HepG2 (cell line): ENCODE data around the gene PCYT2. TPM values are rescaled to one million over a fixed set of nuclear protein-coding genes. Genes with fewer than 3 reads are reported as not detected.

Experiments used
- ATF4 ChIP-seq, 2 experiments: fragments of 450-650 bp in 1 of 2; sonication (generic) in 1 of 2; formaldehyde crosslinking; IDR thresholded peaks; 2 replicates each; pipeline versions ENCODE4 v1.5.0 to v1.8.0; 2020 to 2022; ENCODE audit warnings: mild to moderate bottlenecking in 1 of 2, missing genetic modification reagents in 1 of 2
- ATF5 ChIP-seq: sonication (generic); formaldehyde crosslinking; IDR thresholded peaks from 2 replicates; pipeline ENCODE4 v1.4.0; 2020; ENCODE audit warnings: mild to moderate bottlenecking, low read depth, missing genetic modification reagents
- CEBPZ ChIP-seq: IDR thresholded peaks from 2 replicates; pipeline ENCODE4 v1.6.1; 2012; ENCODE audit warnings: low read length, improper control_type of control experiment
- DNMT3B ChIP-seq: conservative IDR thresholded peaks from 2 replicates; pipeline ENCODE4 v1.6.1; 2016; ENCODE audit warnings: missing biosample characterization, control low read depth
- HINFP ChIP-seq: sonication (generic); formaldehyde crosslinking; IDR thresholded peaks from 2 replicates; pipeline ENCODE4 v1.4.0; 2020; ENCODE audit warnings: low read depth, mild to moderate bottlenecking, missing genetic modification reagents
- MLX ChIP-seq: IDR thresholded peaks from 2 replicates; pipeline ENCODE4 v1.6.1; 2016
- NFIC ChIP-seq: IDR thresholded peaks from 2 replicates; pipeline ENCODE4 v1.6.1; 2012; ENCODE audit warnings: mild to moderate bottlenecking, low read length, inconsistent platforms
- NR2F2 ChIP-seq: IDR thresholded peaks from 2 replicates; pipeline ENCODE4 v1.6.1; 2012; ENCODE audit warnings: low read depth, inconsistent platforms, borderline replicate concordance
- ONECUT2 ChIP-seq: sonication (generic); formaldehyde crosslinking; IDR thresholded peaks from 2 replicates; pipeline ENCODE4 v1.4.0; 2020; ENCODE audit warnings: missing genetic modification reagents
- PAF1 ChIP-seq: IDR thresholded peaks from 2 replicates; pipeline ENCODE4 v1.6.1; 2016; ENCODE audit warnings: missing genetic modification reagents, missing compliant biosample characterization
- POLR2A ChIP-seq, 2 experiments: IDR thresholded peaks; 2 replicates each; pipeline ENCODE4 v1.6.1; 2011; ENCODE audit warnings: low read depth in 2 of 2, low read length in 2 of 2, mild to moderate bottlenecking in 1 of 2, moderate library complexity in 1 of 2; ENCODE audit not compliant: insufficient read depth in 1 of 2
- POLR2AphosphoS5 ChIP-seq: IDR thresholded peaks from 2 replicates; pipeline ENCODE4 v1.6.1; 2012; ENCODE audit warnings: low read depth, low read length
- RBFOX2 ChIP-seq: fragments of 200-400 bp; formaldehyde crosslinking; IDR thresholded peaks from 2 replicates; pipeline ENCODE4 v1.6.1; 2017; ENCODE audit warnings: low read depth, mild to moderate bottlenecking, low read length
- REL ChIP-seq: sonication (generic); formaldehyde crosslinking; conservative IDR thresholded peaks from 2 replicates; pipeline ENCODE4 v1.8.0; 2022; ENCODE audit warnings: mild to moderate bottlenecking, missing genetic modification reagents, moderate library complexity
- RFXANK ChIP-seq: IDR thresholded peaks from 2 replicates; pipeline ENCODE4 v1.6.1; 2016
- SNRNP70 ChIP-seq: fragments of 200-400 bp; formaldehyde crosslinking; IDR thresholded peaks from 2 replicates; pipeline ENCODE4 v1.6.1; 2017; ENCODE audit warnings: mild to moderate bottlenecking, low read depth, low read length, moderate library complexity
- TFDP1 ChIP-seq: IDR thresholded peaks from 2 replicates; pipeline ENCODE4 v1.6.1; 2016; ENCODE audit warnings: missing compliant biosample characterization, missing genetic modification reagents, borderline replicate concordance
- TOPORS ChIP-seq: sonication (generic); formaldehyde crosslinking; IDR thresholded peaks from 2 replicates; pipeline ENCODE4 v1.8.0; 2023; ENCODE audit warnings: mild to moderate bottlenecking, missing genetic modification reagents
- ZC3H13 ChIP-seq: sonication (generic); formaldehyde crosslinking; IDR thresholded peaks from 2 replicates; pipeline ENCODE4 v1.8.1; 2023; ENCODE audit warnings: mild to moderate bottlenecking, missing genetic modification reagents, moderate library complexity
- ZC3H4 ChIP-seq: sonication (generic); formaldehyde crosslinking; IDR thresholded peaks from 2 replicates; pipeline ENCODE4 v1.4.0; 2020; ENCODE audit warnings: missing genetic modification reagents, borderline replicate concordance
- ZNF468 ChIP-seq: sonication (generic); formaldehyde crosslinking; IDR thresholded peaks from 2 replicates; pipeline ENCODE4 v1.8.0; 2022; ENCODE audit warnings: mild to moderate bottlenecking, moderate library complexity, missing genetic modification reagents
- ZNF891 ChIP-seq: sonication (generic); formaldehyde crosslinking; IDR thresholded peaks from 2 replicates; pipeline ENCODE4 v1.5.0; 2020; ENCODE audit warnings: mild to moderate bottlenecking, missing genetic modification reagents
- polyA plus RNA-seq, 8 experiments: library from polyadenylated mRNA; depleted of rRNA in 3 of 8; stranded (reverse) in 7 of 8; unstranded in 1 of 8; fragments of >200 nt; fragmentation: Illumina TruSeq in 4 of 8; extraction: Trizol in 4 of 8; gene quantifications; 2 replicates each; pipeline versions ENCODE4 v1.2.1 to v1.2.3, GENCODE V29; 2011 to 2016; ENCODE audit warnings: low read depth in 4 of 8, missing spikeins in 1 of 8, mixed read lengths in 1 of 8; ENCODE audit not compliant: insufficient read depth in 1 of 8
- total RNA-seq, 5 experiments: library from RNA; depleted of rRNA; stranded (reverse); fragments of >200 nt; fragmentation: Illumina TruSeq; extraction: Trizol; gene quantifications; 2 replicates each; pipeline ENCODE4 v1.2.3, GENCODE V29; 2016; ENCODE audit warnings: low read depth in 1 of 5

Gene PCYT2
- total and polyA plus RNA-seq, 2 of the 13 experiments (the other 11 are each of a cell fraction or from before 2014, with no cell fraction given) = 147 to 297 TPM

GRCh38 chr17:81931557-81932332, 20.5 kb upstream of the PCYT2 start (continued):
- TF ChIP-seq ATF4 (CRISPR knock-in tag; IDR thresholded peaks at IDR 0.05) (peak in 1 of 2 experiments; percentile 26; a peak in 1 of 4 replicates), RBFOX2 (no peak; the same call in 1 of the 2 replicates), NFIC (no peak), ZC3H13 (peak; percentile 73; the same call in 1 of the 2 replicates), CEBPZ (no peak), DNMT3B (CRISPR knock-in tag) (no peak), NR2F2 (peak; percentile 41; the same call in 1 of the 2 replicates), POLR2AphosphoS5 (peak; percentile 61), REL (CRISPR knock-in tag) (0 out of 2 replicates have a peak, but pooled peaks have one; percentile 68), ZNF468 (CRISPR knock-in tag) (peak; percentile 78; the same call in 1 of the 2 replicates), TOPORS (CRISPR knock-in tag) (0 out of 2 replicates have a peak, but pooled peaks have one; percentile 42), TFDP1 (CRISPR knock-in tag) (peak; percentile 20; the same call in 1 of the 2 replicates), ONECUT2 (CRISPR knock-in tag) (no peak), POLR2A (IDR thresholded peaks at IDR 0.05; ENCODE audit: insufficient read depth in 1 of 2, low read depth in 2 of 2, low read length in 2 of 2) (no peak; a peak in 1 of 4 replicates), ZNF891 (CRISPR knock-in tag) (peak; percentile 73; the same call in 1 of the 2 replicates), HINFP (CRISPR knock-in tag) (peak; percentile 35; the same call in 1 of the 2 replicates), ZC3H4 (0 out of 2 replicates have a peak, but pooled peaks have one; percentile 13), ATF5 (0 out of 2 replicates have a peak, but pooled peaks have one; percentile 28), RFXANK (CRISPR knock-in tag) (no peak), MLX (CRISPR knock-in tag) (no peak), SNRNP70 (no peak), PAF1 (CRISPR knock-in tag) (peak; percentile 23)
